ENCODE measurements around the gene TENM4.

DNA sequence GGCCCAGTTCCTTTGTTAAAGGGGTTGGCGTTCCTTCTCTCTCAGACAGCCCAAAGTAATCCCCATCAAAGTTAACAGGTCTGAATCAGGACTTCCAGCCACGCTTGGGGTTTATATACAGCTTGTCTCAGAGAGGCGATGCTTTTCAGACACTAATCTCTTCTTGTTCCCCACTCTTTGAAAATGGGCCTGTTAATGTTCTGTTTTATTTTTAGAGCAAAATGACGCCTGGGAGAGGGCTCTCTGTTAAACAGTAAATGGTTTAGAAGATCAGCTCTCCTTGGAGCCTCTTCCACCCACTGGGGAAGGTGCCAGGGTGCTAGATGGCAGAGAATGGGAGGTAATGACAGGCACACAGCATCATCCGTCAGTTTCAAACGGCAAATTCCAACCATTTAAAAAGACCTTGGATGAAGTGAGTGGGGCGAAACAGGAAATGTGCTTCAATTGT lies 630.2 kb downstream of the TENM4 start:
- TF ChIP-seq, protein P1, sequence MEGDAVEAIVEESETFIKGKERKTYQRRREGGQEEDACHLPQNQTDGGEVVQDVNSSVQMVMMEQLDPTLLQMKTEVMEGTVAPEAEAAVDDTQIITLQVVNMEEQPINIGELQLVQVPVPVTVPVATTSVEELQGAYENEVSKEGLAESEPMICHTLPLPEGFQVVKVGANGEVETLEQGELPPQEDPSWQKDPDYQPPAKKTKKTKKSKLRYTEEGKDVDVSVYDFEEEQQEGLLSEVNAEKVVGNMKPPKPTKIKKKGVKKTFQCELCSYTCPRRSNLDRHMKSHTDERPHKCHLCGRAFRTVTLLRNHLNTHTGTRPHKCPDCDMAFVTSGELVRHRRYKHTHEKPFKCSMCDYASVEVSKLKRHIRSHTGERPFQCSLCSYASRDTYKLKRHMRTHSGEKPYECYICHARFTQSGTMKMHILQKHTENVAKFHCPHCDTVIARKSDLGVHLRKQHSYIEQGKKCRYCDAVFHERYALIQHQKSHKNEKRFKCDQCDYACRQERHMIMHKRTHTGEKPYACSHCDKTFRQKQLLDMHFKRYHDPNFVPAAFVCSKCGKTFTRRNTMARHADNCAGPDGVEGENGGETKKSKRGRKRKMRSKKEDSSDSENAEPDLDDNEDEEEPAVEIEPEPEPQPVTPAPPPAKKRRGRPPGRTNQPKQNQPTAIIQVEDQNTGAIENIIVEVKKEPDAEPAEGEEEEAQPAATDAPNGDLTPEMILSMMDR (IDR thresholded peaks at IDR 0.05): no peak
- TF ChIP-seq POLR2A (IDR thresholded peaks at IDR 0.05): no peak
